Mucosa of stomach (tissue), 1 donor: ENCODE measurements around the gene LIMK2.
"Not testable (repeated sequence)": the region's sequence is repeated elsewhere in the genome, so short reads cannot be mapped to it uniquely, and the experiment has no call there.

ENCODE experiments used
- H3K27me3 ChIP-seq: one replicate; pipeline ENCODE4 v1.7.0; 2013; ENCODE audit warnings: mild to moderate bottlenecking, low read length; ENCODE audit not compliant: control insufficient read depth, insufficient read depth
- H3K36me3 ChIP-seq: one replicate; pipeline ENCODE4 v1.7.0; 2013; ENCODE audit warnings: low read length; ENCODE audit not compliant: control insufficient read depth, insufficient read depth
- H3K4me1 ChIP-seq: one replicate; pipeline ENCODE4 v1.7.0; 2013; ENCODE audit warnings: mild to moderate bottlenecking, low read length; ENCODE audit not compliant: control insufficient read depth, insufficient read depth
- H3K4me3 ChIP-seq: one replicate; pipeline ENCODE4 v1.7.0; 2013; ENCODE audit warnings: low read length
- H3K9ac ChIP-seq: one replicate; pipeline ENCODE4 v1.7.0; 2013; ENCODE audit warnings: mild to moderate bottlenecking, low read length, moderate library complexity
- H3K9me3 ChIP-seq: one replicate; pipeline ENCODE4 v1.7.0; 2013; ENCODE audit warnings: mild to moderate bottlenecking, low read length, moderate library complexity; ENCODE audit not compliant: control insufficient read depth
- donor health status: Pancreatic carcinoma.

The LIMK2 gene

GRCh38 chr22:31238057-31238456, 26.0 kb downstream of the LIMK2 start:
- Histone ChIP-seq H3K9me3 (no peaks in the 10 kb centered on the region), H3K4me1 (peaks cover 53% of the 10 kb centered on the region), H3K36me3 (peaks cover 5% of the 10 kb centered on the region), H3K4me3 (no peak overlapping the region), H3K27me3 (no peaks in the 10 kb centered on the region), H3K9ac (no peak overlapping the region)

- Histone ChIP-seq H3K4me3 (no peak overlapping the region), H3K4me1 (peaks cover 60% of the 10 kb centered on the region), H3K9ac (no peak overlapping the region), H3K27me3 (no peaks in the 10 kb centered on the region), H3K36me3 (peaks cover 5% of the 10 kb centered on the region), H3K9me3 (no peaks in the 10 kb centered on the region)
Measured at GRCh38 chr22:31239771-31240370, 27.8 kb downstream of the LIMK2 start.

- Histone ChIP-seq H3K9me3 (no peaks in the 10 kb centered on the region), H3K36me3 (peaks cover 5% of the 10 kb centered on the region), H3K27me3 (no peaks in the 10 kb centered on the region), H3K9ac (no peak overlapping the region), H3K4me1 (peaks cover 56% of the 10 kb centered on the region), H3K4me3 (no peak overlapping the region)
Measured at GRCh38 chr22:31241200-31241599, 29.1 kb downstream of the LIMK2 start.

GRCh38 chr22:31241936-31242335, 29.8 kb downstream of the LIMK2 start:
- Histone ChIP-seq H3K36me3 (peaks cover 5% of the 10 kb centered on the region), H3K9ac (no peak overlapping the region), H3K4me3 (no peak overlapping the region), H3K27me3 (no peaks in the 10 kb centered on the region), H3K9me3 (no peaks in the 10 kb centered on the region), H3K4me1 (peaks cover 58% of the 10 kb centered on the region)

- Histone ChIP-seq H3K36me3 (peaks cover 5% of the 10 kb centered on the region), H3K27me3 (no peaks in the 10 kb centered on the region), H3K9me3 (no peaks in the 10 kb centered on the region), H3K4me1 (peaks cover 68% of the 10 kb centered on the region), H3K9ac (no peak overlapping the region), H3K4me3 (no peak overlapping the region)
Measured at GRCh38 chr22:31243339-31244045, 31.4 kb downstream of the LIMK2 start.

GRCh38 chr22:31244046-31244942, 32.2 kb downstream of the LIMK2 start:
- Histone ChIP-seq H3K4me3 (no peak overlapping the region), H3K27me3 (no peaks in the 10 kb centered on the region), H3K4me1 (peaks cover 72% of the 10 kb centered on the region), H3K36me3 (peaks cover 4% of the 10 kb centered on the region), H3K9ac (no peak overlapping the region), H3K9me3 (no peaks in the 10 kb centered on the region)

- H3K9me3 ChIP-seq = no peaks in the 10 kb centered on the region
Measured at GRCh38 chr22:31244943-31245451, 32.9 kb downstream of the LIMK2 start.

GRCh38 chr22:31245998-31246397, 33.9 kb downstream of the LIMK2 start:
- H3K36me3 ChIP-seq, H3K27me3 ChIP-seq, H3K4me3 ChIP-seq, H3K9me3 ChIP-seq, H3K9ac ChIP-seq: not testable (repeated sequence)
- H3K4me1 ChIP-seq = peaks cover 82% of the 10 kb centered on the region

More at GRCh38 chr22:31244943-31245451, 32.9 kb downstream of the LIMK2 start:
- H3K36me3 ChIP-seq = no peaks in the 10 kb centered on the region
- H3K9ac ChIP-seq = no peak overlapping the region
- no peaks in the 10 kb centered on the region for H3K27me3 ChIP-seq
- peaks cover 74% of the 10 kb centered on the region for H3K4me1 ChIP-seq
- no peak overlapping the region for H3K4me3 ChIP-seq

- no peak overlapping the region for H3K4me3 ChIP-seq
- H3K36me3 ChIP-seq = no peaks in the 10 kb centered on the region
- peaks cover 81% of the 10 kb centered on the region for H3K4me1 ChIP-seq
- H3K9me3 ChIP-seq = no peaks in the 10 kb centered on the region
- no peaks in the 10 kb centered on the region for H3K27me3 ChIP-seq
- H3K9ac ChIP-seq = no peak overlapping the region
Measured at GRCh38 chr22:31246687-31247086, 34.6 kb downstream of the LIMK2 start.

GRCh38 chr22:31247726-31248125, 35.6 kb downstream of the LIMK2 start:
- Histone ChIP-seq H3K9me3 (no peaks in the 10 kb centered on the region), H3K4me1 (peaks cover 73% of the 10 kb centered on the region), H3K4me3 (no peak overlapping the region), H3K27me3 (no peaks in the 10 kb centered on the region), H3K9ac (peak overlapping the region; percentile 48), H3K36me3 (no peaks in the 10 kb centered on the region)

GRCh38 chr22:31248138-31248745, 36.1 kb downstream of the LIMK2 start:
- Histone ChIP-seq H3K9ac (peak overlapping the region; percentile 48), H3K4me3 (no peak overlapping the region), H3K9me3 (no peaks in the 10 kb centered on the region), H3K4me1 (peaks cover 72% of the 10 kb centered on the region), H3K27me3 (no peaks in the 10 kb centered on the region), H3K36me3 (no peaks in the 10 kb centered on the region)
